H9 (cell line): Measurements from ENCODE around the gene LMLN. TPM values are rescaled to one million over a fixed set of nuclear protein-coding genes. Genes with fewer than 3 reads are reported as not detected.
A peak's percentile ranks its signal among the peaks of the same experiment; 100 is the strongest.

Experiments
- DNase-seq: peaks from one replicate; pipeline ENCODE4 v3.0.0-alpha.2; 2017
- H2AFZ ChIP-seq: one replicate; pipeline ENCODE4 v1.6.1; 2013; ENCODE audit warnings: mild to moderate bottlenecking, low read length, control low read depth, moderate library complexity
- H2AK5ac ChIP-seq: 2 replicates; pipeline ENCODE4 v1.6.1; 2013; ENCODE audit warnings: low read length, control low read depth, mixed read lengths; ENCODE audit not compliant: insufficient read length
- H2BK120ac ChIP-seq: one replicate; pipeline ENCODE4 v1.6.1; 2013; ENCODE audit warnings: low read depth, mild to moderate bottlenecking, low read length, control low read depth, inconsistent platforms; ENCODE audit not compliant: poor library complexity, severe bottlenecking
- H2BK12ac ChIP-seq: 2 replicates; pipeline ENCODE4 v1.6.1; 2013; ENCODE audit warnings: low read length, control low read depth, mixed read lengths, low read depth; ENCODE audit not compliant: insufficient read length
- H2BK15ac ChIP-seq: 2 replicates; pipeline ENCODE4 v1.6.1; 2013; ENCODE audit warnings: low read depth, low read length, control low read depth
- H2BK20ac ChIP-seq: one replicate; pipeline ENCODE4 v1.6.1; 2013; ENCODE audit warnings: low read depth, mild to moderate bottlenecking, low read length, control low read depth, inconsistent platforms; ENCODE audit not compliant: poor library complexity, severe bottlenecking
- H2BK5ac ChIP-seq: 2 replicates; pipeline ENCODE4 v1.6.1; 2013; ENCODE audit warnings: low read length, control low read depth, mixed read lengths; ENCODE audit not compliant: insufficient read length
- H3K14ac ChIP-seq: 2 replicates; pipeline ENCODE4 v1.6.1; 2013; ENCODE audit warnings: low read length, control low read depth; ENCODE audit not compliant: insufficient read depth
- H3K18ac ChIP-seq: 2 replicates; pipeline ENCODE4 v1.6.1; 2013; ENCODE audit warnings: low read depth, mild to moderate bottlenecking, mixed read lengths, low read length, control low read depth; ENCODE audit not compliant: insufficient read length
- H3K23ac ChIP-seq: 2 replicates; pipeline ENCODE4 v1.6.1; 2013; ENCODE audit warnings: low read length, control low read depth, mixed read lengths, low read depth; ENCODE audit not compliant: insufficient read length
- H3K23me2 ChIP-seq: 2 replicates; pipeline ENCODE4 v1.6.1; 2013; ENCODE audit warnings: low read depth, mild to moderate bottlenecking, mixed read lengths, low read length, control low read depth; ENCODE audit not compliant: insufficient read length, poor library complexity, severe bottlenecking
- H3K27ac ChIP-seq: 2 replicates; pipeline ENCODE4 v1.5.1; 2013; ENCODE audit warnings: low read length, control low read depth, mixed read lengths, low read depth; ENCODE audit not compliant: insufficient read length
- H3K27me3 ChIP-seq: 2 replicates; pipeline ENCODE4 v1.6.1; 2013; ENCODE audit warnings: low read length, control low read depth, inconsistent platforms; ENCODE audit not compliant: insufficient read depth
- H3K4ac ChIP-seq: 2 replicates; pipeline ENCODE4 v1.6.1; 2013; ENCODE audit warnings: low read depth, mild to moderate bottlenecking, control low read depth, inconsistent platforms, low read length, moderate library complexity
- H3K4me1 ChIP-seq: 2 replicates; pipeline ENCODE4 v1.6.1; 2013; ENCODE audit warnings: low read length, control low read depth, inconsistent platforms; ENCODE audit not compliant: insufficient read depth
- H3K4me2 ChIP-seq: 2 replicates; pipeline ENCODE4 v1.6.1; 2013; ENCODE audit warnings: low read length, control low read depth, mixed read lengths; ENCODE audit not compliant: insufficient read length, insufficient read depth
- H3K56ac ChIP-seq: 2 replicates; pipeline ENCODE4 v1.6.1; 2013; ENCODE audit warnings: low read depth, mild to moderate bottlenecking, mixed read lengths, low read length, control low read depth; ENCODE audit not compliant: insufficient read length
- H3K79me1 ChIP-seq: 2 replicates; pipeline ENCODE4 v1.6.1; 2013; ENCODE audit warnings: low read depth, mild to moderate bottlenecking, moderate library complexity, low read length, control low read depth, inconsistent platforms; ENCODE audit not compliant: insufficient read depth, poor library complexity, severe bottlenecking
- H3K79me2 ChIP-seq: 2 replicates; pipeline ENCODE4 v1.6.1; 2013; ENCODE audit warnings: low read length, control low read depth, inconsistent platforms; ENCODE audit not compliant: insufficient read depth
- H3K9ac ChIP-seq: 2 replicates; pipeline ENCODE4 v1.6.1; 2013; ENCODE audit warnings: low read length, control low read depth, mixed read lengths; ENCODE audit not compliant: insufficient read length; ENCODE audit errors: extremely low read depth
- H3K9me3 ChIP-seq: one replicate; pipeline ENCODE4 v1.6.1; 2013; ENCODE audit warnings: low read depth, low read length, inconsistent platforms; ENCODE audit not compliant: control insufficient read depth
- H3T11ph ChIP-seq: one replicate; pipeline ENCODE4 v1.6.1; 2013; ENCODE audit warnings: mild to moderate bottlenecking, low read length, control low read depth, inconsistent platforms
- H4K20me1 ChIP-seq: one replicate; pipeline ENCODE4 v1.6.1; 2013; ENCODE audit not compliant: control insufficient read depth, insufficient read length, insufficient read depth
- H4K5ac ChIP-seq: 2 replicates; pipeline ENCODE4 v1.6.1; 2013; ENCODE audit warnings: low read depth, mild to moderate bottlenecking, mixed read lengths, low read length, control low read depth; ENCODE audit not compliant: insufficient read length
- H4K8ac ChIP-seq: replicated peaks from 2 replicates; pipeline ENCODE4 v1.6.1; 2013; ENCODE audit warnings: low read length, control low read depth, mixed read lengths, low read depth; ENCODE audit not compliant: insufficient read length
- H4K91ac ChIP-seq: 2 replicates; pipeline ENCODE4 v1.6.1; 2013; ENCODE audit warnings: low read depth, mild to moderate bottlenecking, moderate library complexity, mixed read lengths, low read length, control low read depth; ENCODE audit not compliant: insufficient read length
- H3K27ac Mint-ChIP-seq, 3 experiments: 2 replicates in 2 of 3; 3 replicates in 1 of 3; pipeline ENCODE4 v1.8.0; 2020 to 2021; ENCODE audit warnings: mixed read lengths in 3 of 3, mild to moderate bottlenecking in 1 of 3, moderate library complexity in 1 of 3
- H3K27me3 Mint-ChIP-seq: 2 replicates; pipeline ENCODE4 v1.8.0; 2021; ENCODE audit warnings: low read depth, mild to moderate bottlenecking, moderate library complexity, mixed read lengths
- H3K36me3 Mint-ChIP-seq, 3 experiments: 2 replicates in 2 of 3; 3 replicates in 1 of 3; pipeline ENCODE4 v1.8.0; 2020 to 2021; ENCODE audit warnings: low read depth in 3 of 3, mixed read lengths in 3 of 3; ENCODE audit not compliant: insufficient read depth in 1 of 3
- H3K4me1 Mint-ChIP-seq, 2 experiments: 2 replicates each; pipeline ENCODE4 v1.8.0; 2020; ENCODE audit warnings: mixed read lengths in 2 of 2
- H3K4me3 Mint-ChIP-seq, 2 experiments: 2 replicates in 1 of 2; 3 replicates in 1 of 2; pipeline ENCODE4 v1.8.0; 2020 to 2021; ENCODE audit warnings: mild to moderate bottlenecking in 2 of 2, mixed read lengths in 2 of 2, moderate library complexity in 1 of 2
- H3K9me3 Mint-ChIP-seq, 2 experiments: 2 replicates in 1 of 2; 3 replicates in 1 of 2; pipeline ENCODE4 v1.8.0; 2020; ENCODE audit warnings: mild to moderate bottlenecking in 2 of 2, mixed read lengths in 2 of 2, moderate library complexity in 1 of 2
- WGBS: extraction: QIAGEN DNeasy Blood & Tissue Kit; methylation state at CpG from one replicate; pipeline ENCODE4 v1.1.7; 2013; ENCODE audit warnings: missing lambda C conversion rate, low lambda C conversion rate, mixed read lengths; ENCODE audit not compliant: insufficient read length; ENCODE audit errors: extremely low coverage; 5-methylcytosine and 5-hydroxymethylcytosine counted together
- total RNA-seq: library from RNA; stranded (reverse); gene quantifications from 2 replicates; pipeline ENCODE4 v1.2.1, GENCODE V29; 2021
- TF ChIP-seq, protein P1 (sequence below): fragments of 200-600 bp; sonication (generic); conservative IDR thresholded peaks from 3 replicates; pipeline ENCODE4 v1.8.0; 2021; ENCODE audit warnings: antibody characterized with exemption, mild to moderate bottlenecking

The LMLN gene
- total RNA-seq, 1 experiment from 2014 or later, result 3.8 TPM

GRCh38 chr3:198043119-198043518 is 83.1 kb downstream of the LMLN start:
- Histone ChIP-seq H3T11ph (no peak overlapping the region), H3K27me3 (no peaks in the 10 kb centered on the region), H3K79me2 (no peaks in the 10 kb centered on the region), H2AFZ (no peak overlapping the region), H4K8ac (no peak overlapping the region), H3K14ac (no peak overlapping the region), H2AK5ac (no peak overlapping the region), H2BK5ac (no peak overlapping the region), H3K56ac (no peak overlapping the region), H3K4me1 (no peaks in the 10 kb centered on the region), H3K79me1 (no peaks in the 10 kb centered on the region), H2BK12ac (no peak overlapping the region), H3K23ac (no peak overlapping the region), H3K27ac (no peak overlapping the region), H4K5ac (no peak overlapping the region), H3K23me2 (no peaks in the 10 kb centered on the region), H2BK15ac (no peak overlapping the region), H3K9ac (no peak overlapping the region), H3K4ac (no peak overlapping the region), H4K20me1 (no peaks in the 10 kb centered on the region), H4K91ac (no peak overlapping the region), H3K9me3 (no peaks in the 10 kb centered on the region), H3K4me2 (no peak overlapping the region), H2BK20ac (no peak overlapping the region), H2BK120ac (no peak overlapping the region), H3K18ac (peak overlapping the region; percentile 62)
- WGBS, result no CpG with 5 or more reads among the region's 9 CpGs
- DNase-seq, result no peak
- TF ChIP-seq, protein P1, sequence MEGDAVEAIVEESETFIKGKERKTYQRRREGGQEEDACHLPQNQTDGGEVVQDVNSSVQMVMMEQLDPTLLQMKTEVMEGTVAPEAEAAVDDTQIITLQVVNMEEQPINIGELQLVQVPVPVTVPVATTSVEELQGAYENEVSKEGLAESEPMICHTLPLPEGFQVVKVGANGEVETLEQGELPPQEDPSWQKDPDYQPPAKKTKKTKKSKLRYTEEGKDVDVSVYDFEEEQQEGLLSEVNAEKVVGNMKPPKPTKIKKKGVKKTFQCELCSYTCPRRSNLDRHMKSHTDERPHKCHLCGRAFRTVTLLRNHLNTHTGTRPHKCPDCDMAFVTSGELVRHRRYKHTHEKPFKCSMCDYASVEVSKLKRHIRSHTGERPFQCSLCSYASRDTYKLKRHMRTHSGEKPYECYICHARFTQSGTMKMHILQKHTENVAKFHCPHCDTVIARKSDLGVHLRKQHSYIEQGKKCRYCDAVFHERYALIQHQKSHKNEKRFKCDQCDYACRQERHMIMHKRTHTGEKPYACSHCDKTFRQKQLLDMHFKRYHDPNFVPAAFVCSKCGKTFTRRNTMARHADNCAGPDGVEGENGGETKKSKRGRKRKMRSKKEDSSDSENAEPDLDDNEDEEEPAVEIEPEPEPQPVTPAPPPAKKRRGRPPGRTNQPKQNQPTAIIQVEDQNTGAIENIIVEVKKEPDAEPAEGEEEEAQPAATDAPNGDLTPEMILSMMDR, result no peak
- H3K36me3 Mint-ChIP-seq, result peaks cover 6 to 7% (median 7%) of the 10 kb centered on the region in 3 experiments; a peak in 6 of 7 replicates
- no peak overlapping the region for H3K27ac Mint-ChIP-seq
- H3K4me3 Mint-ChIP-seq, result no peak overlapping the region
- H3K27me3 Mint-ChIP-seq, result no peaks in the 10 kb centered on the region
- H3K9me3 Mint-ChIP-seq, result peaks cover 0 to 3% of the 10 kb centered on the region in 2 experiments; a peak in 1 of 5 replicates
- H3K4me1 Mint-ChIP-seq, result no peaks in the 10 kb centered on the region
